ENCODE results near the gene HIPK3. TPM values are rescaled to one million over a fixed set of nuclear protein-coding genes. Genes with fewer than 3 reads are reported as not detected.

The HIPK3 gene
- total and polyA plus RNA-seq, 9 of the 15 experiments (the other 6 are each of a cell fraction or from before 2014, with no cell fraction given) = 2.3 to 19.6 (median 7.5) TPM

DNA sequence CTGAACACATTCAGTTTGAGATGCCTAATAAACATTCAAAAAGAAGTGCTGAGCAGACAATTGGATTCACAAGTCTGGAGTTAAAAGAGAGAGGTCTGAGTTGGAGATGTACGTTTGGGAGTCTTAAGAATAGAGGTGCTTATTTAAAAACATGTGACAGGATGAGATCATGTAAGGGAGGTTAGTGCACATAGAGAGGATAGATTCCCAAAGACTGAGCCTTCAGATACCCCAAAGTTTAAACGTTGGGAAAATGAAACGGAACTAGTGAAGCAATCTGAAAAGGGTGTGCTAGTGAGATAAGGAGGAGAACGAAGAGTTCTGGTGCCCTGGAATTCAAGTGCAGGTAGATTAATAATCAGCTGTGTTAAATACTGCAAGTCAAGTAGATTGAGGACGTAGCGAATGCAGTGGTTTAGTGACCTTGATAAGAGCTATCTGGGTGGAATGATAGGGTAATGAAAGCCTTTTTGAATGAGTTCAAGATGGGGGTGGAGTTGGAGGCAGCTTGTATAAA, 63.7 kb downstream of the HIPK3 start (continued):
- TF ChIP-seq, protein P1, sequence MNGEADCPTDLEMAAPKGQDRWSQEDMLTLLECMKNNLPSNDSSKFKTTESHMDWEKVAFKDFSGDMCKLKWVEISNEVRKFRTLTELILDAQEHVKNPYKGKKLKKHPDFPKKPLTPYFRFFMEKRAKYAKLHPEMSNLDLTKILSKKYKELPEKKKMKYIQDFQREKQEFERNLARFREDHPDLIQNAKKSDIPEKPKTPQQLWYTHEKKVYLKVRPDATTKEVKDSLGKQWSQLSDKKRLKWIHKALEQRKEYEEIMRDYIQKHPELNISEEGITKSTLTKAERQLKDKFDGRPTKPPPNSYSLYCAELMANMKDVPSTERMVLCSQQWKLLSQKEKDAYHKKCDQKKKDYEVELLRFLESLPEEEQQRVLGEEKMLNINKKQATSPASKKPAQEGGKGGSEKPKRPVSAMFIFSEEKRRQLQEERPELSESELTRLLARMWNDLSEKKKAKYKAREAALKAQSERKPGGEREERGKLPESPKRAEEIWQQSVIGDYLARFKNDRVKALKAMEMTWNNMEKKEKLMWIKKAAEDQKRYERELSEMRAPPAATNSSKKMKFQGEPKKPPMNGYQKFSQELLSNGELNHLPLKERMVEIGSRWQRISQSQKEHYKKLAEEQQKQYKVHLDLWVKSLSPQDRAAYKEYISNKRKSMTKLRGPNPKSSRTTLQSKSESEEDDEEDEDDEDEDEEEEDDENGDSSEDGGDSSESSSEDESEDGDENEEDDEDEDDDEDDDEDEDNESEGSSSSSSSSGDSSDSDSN (IDR thresholded peaks at IDR 0.05; ENCODE audit: borderline replicate concordance in 1 of 2, low read depth in 2 of 2, low read length in 2 of 2) = no peak
- TF ChIP-seq ZNF76 (CRISPR knock-in tag; IDR thresholded peaks at IDR 0.05; ENCODE audit: borderline replicate concordance) (no peak), TRIM24 (IDR thresholded peaks at IDR 0.05) (peak; percentile 60 to 81; a peak in 3 of 4 replicates), WHSC1 (IDR thresholded peaks at IDR 0.05; ENCODE audit: low read length) (no peak), SIN3B (IDR thresholded peaks at IDR 0.05; ENCODE audit: low read depth) (no peak), ZNF146 (CRISPR knock-in tag; IDR thresholded peaks at IDR 0.05; ENCODE audit: unreplicated experiment) (no peak), KDM1A (IDR thresholded peaks at IDR 0.05) (peak; percentile 93 to 95), HDAC6 (IDR thresholded peaks at IDR 0.05; ENCODE audit: low read depth, low read length) (no peak), MCM5 (IDR thresholded peaks at IDR 0.05; ENCODE audit: low read depth) (no peak), KHSRP (IDR thresholded peaks at IDR 0.05) (0 out of 2 replicates have a peak, but pooled peaks have one; percentile 38)
- TF ChIP-seq, protein P2, sequence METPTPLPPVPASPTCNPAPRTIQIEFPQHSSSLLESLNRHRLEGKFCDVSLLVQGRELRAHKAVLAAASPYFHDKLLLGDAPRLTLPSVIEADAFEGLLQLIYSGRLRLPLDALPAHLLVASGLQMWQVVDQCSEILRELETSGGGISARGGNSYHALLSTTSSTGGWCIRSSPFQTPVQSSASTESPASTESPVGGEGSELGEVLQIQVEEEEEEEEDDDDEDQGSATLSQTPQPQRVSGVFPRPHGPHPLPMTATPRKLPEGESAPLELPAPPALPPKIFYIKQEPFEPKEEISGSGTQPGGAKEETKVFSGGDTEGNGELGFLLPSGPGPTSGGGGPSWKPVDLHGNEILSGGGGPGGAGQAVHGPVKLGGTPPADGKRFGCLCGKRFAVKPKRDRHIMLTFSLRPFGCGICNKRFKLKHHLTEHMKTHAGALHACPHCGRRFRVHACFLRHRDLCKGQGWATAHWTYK (CRISPR knock-in tag; IDR thresholded peaks at IDR 0.05) = no peak
- TF ChIP-seq, protein P3, sequence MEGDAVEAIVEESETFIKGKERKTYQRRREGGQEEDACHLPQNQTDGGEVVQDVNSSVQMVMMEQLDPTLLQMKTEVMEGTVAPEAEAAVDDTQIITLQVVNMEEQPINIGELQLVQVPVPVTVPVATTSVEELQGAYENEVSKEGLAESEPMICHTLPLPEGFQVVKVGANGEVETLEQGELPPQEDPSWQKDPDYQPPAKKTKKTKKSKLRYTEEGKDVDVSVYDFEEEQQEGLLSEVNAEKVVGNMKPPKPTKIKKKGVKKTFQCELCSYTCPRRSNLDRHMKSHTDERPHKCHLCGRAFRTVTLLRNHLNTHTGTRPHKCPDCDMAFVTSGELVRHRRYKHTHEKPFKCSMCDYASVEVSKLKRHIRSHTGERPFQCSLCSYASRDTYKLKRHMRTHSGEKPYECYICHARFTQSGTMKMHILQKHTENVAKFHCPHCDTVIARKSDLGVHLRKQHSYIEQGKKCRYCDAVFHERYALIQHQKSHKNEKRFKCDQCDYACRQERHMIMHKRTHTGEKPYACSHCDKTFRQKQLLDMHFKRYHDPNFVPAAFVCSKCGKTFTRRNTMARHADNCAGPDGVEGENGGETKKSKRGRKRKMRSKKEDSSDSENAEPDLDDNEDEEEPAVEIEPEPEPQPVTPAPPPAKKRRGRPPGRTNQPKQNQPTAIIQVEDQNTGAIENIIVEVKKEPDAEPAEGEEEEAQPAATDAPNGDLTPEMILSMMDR (IDR thresholded peaks at IDR 0.05 in 2 of 3, conservative IDR thresholded peaks at IDR 0.05 in 1 of 3; ENCODE audit: insufficient read depth in 2 of 3, low read depth in 1 of 3, low read length in 3 of 3) = no peak
- TF ChIP-seq, protein P4, sequence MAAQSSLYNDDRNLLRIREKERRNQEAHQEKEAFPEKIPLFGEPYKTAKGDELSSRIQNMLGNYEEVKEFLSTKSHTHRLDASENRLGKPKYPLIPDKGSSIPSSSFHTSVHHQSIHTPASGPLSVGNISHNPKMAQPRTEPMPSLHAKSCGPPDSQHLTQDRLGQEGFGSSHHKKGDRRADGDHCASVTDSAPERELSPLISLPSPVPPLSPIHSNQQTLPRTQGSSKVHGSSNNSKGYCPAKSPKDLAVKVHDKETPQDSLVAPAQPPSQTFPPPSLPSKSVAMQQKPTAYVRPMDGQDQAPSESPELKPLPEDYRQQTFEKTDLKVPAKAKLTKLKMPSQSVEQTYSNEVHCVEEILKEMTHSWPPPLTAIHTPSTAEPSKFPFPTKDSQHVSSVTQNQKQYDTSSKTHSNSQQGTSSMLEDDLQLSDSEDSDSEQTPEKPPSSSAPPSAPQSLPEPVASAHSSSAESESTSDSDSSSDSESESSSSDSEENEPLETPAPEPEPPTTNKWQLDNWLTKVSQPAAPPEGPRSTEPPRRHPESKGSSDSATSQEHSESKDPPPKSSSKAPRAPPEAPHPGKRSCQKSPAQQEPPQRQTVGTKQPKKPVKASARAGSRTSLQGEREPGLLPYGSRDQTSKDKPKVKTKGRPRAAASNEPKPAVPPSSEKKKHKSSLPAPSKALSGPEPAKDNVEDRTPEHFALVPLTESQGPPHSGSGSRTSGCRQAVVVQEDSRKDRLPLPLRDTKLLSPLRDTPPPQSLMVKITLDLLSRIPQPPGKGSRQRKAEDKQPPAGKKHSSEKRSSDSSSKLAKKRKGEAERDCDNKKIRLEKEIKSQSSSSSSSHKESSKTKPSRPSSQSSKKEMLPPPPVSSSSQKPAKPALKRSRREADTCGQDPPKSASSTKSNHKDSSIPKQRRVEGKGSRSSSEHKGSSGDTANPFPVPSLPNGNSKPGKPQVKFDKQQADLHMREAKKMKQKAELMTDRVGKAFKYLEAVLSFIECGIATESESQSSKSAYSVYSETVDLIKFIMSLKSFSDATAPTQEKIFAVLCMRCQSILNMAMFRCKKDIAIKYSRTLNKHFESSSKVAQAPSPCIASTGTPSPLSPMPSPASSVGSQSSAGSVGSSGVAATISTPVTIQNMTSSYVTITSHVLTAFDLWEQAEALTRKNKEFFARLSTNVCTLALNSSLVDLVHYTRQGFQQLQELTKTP (IDR thresholded peaks at IDR 0.05; ENCODE audit: low read depth in 1 of 2, partially characterized antibody in 2 of 2) = no peak
- TF ChIP-seq, protein P5, sequence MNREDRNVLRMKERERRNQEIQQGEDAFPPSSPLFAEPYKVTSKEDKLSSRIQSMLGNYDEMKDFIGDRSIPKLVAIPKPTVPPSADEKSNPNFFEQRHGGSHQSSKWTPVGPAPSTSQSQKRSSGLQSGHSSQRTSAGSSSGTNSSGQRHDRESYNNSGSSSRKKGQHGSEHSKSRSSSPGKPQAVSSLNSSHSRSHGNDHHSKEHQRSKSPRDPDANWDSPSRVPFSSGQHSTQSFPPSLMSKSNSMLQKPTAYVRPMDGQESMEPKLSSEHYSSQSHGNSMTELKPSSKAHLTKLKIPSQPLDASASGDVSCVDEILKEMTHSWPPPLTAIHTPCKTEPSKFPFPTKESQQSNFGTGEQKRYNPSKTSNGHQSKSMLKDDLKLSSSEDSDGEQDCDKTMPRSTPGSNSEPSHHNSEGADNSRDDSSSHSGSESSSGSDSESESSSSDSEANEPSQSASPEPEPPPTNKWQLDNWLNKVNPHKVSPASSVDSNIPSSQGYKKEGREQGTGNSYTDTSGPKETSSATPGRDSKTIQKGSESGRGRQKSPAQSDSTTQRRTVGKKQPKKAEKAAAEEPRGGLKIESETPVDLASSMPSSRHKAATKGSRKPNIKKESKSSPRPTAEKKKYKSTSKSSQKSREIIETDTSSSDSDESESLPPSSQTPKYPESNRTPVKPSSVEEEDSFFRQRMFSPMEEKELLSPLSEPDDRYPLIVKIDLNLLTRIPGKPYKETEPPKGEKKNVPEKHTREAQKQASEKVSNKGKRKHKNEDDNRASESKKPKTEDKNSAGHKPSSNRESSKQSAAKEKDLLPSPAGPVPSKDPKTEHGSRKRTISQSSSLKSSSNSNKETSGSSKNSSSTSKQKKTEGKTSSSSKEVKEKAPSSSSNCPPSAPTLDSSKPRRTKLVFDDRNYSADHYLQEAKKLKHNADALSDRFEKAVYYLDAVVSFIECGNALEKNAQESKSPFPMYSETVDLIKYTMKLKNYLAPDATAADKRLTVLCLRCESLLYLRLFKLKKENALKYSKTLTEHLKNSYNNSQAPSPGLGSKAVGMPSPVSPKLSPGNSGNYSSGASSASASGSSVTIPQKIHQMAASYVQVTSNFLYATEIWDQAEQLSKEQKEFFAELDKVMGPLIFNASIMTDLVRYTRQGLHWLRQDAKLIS (CRISPR knock-in tag; IDR thresholded peaks at IDR 0.05) = no peak
